Neural progenitor cell (in vitro differentiated cells): ENCODE results near the gene LEMD2. TPM values are rescaled to one million over a fixed set of nuclear protein-coding genes. Genes with fewer than 3 reads are reported as not detected.
A peak's percentile ranks its signal among the peaks of the same experiment; 100 is the strongest.

Experiments
- DNase-seq: peaks from one replicate; pipeline ENCODE4 v3.0.0-alpha.2; 2016; ENCODE audit warnings: low spot score
- H2AFZ ChIP-seq: fragments of 200-600 bp; sonication (generic); replicated peaks from 2 replicates; pipeline ENCODE4 v1.6.1; 2016; ENCODE audit warnings: antibody characterized with exemption
- H3F3A ChIP-seq: fragments of 200-600 bp; sonication (generic); 2 replicates; pipeline ENCODE4 v1.6.1; 2016; ENCODE audit warnings: antibody characterized with exemption, low read depth
- H3K27ac ChIP-seq: fragments of 200-600 bp; sonication (generic); 2 replicates; pipeline ENCODE4 v1.5.1; 2016; ENCODE audit warnings: mild to moderate bottlenecking
- H3K27me3 ChIP-seq: fragments of 200-600 bp; sonication (generic); 2 replicates; pipeline ENCODE4 v1.6.1; 2016; ENCODE audit warnings: mild to moderate bottlenecking, moderate library complexity
- H3K36me3 ChIP-seq: fragments of 200-600 bp; sonication (generic); 2 replicates; pipeline ENCODE4 v1.5.1; 2016
- H3K4me1 ChIP-seq: fragments of 200-600 bp; sonication (generic); 2 replicates; pipeline ENCODE4 v1.6.1; 2016; ENCODE audit warnings: mixed run types
- H3K4me2 ChIP-seq: fragments of 200-600 bp; sonication (generic); 2 replicates; pipeline ENCODE4 v1.6.1; 2016
- H3K4me3 ChIP-seq: fragments of 200-600 bp; sonication (generic); 2 replicates; pipeline ENCODE4 v1.5.1; 2016
- H3K79me2 ChIP-seq: fragments of 200-600 bp; sonication (generic); 2 replicates; pipeline ENCODE4 v1.6.1; 2016; ENCODE audit warnings: low read depth
- H3K9ac ChIP-seq: fragments of 200-600 bp; sonication (generic); 2 replicates; pipeline ENCODE4 v1.6.1; 2016
- H3K9me3 ChIP-seq: fragments of 200-600 bp; sonication (generic); 2 replicates; pipeline ENCODE4 v1.5.1; 2016; ENCODE audit warnings: low read depth
- H4K20me1 ChIP-seq: fragments of 200-600 bp; sonication (generic); 2 replicates; pipeline ENCODE4 v1.6.1; 2016; ENCODE audit warnings: low read depth
- H3K27ac Mint-ChIP-seq: 3 replicates; pipeline ENCODE4 v1.8.0; 2021; ENCODE audit warnings: mixed read lengths
- H3K27me3 Mint-ChIP-seq: 2 replicates; pipeline ENCODE4 v1.8.0; 2022; ENCODE audit warnings: low read depth, mild to moderate bottlenecking, inconsistent platforms, moderate library complexity, mixed read lengths; ENCODE audit not compliant: insufficient read depth
- H3K36me3 Mint-ChIP-seq: 3 replicates; pipeline ENCODE4 v1.8.0; 2021; ENCODE audit warnings: mixed read lengths
- H3K4me1 Mint-ChIP-seq: 3 replicates; pipeline ENCODE4 v1.8.0; 2021; ENCODE audit warnings: mixed read lengths
- H3K4me3 Mint-ChIP-seq: 3 replicates; pipeline ENCODE4 v1.8.0; 2021; ENCODE audit warnings: mild to moderate bottlenecking, moderate library complexity, mixed read lengths
- H3K9me3 Mint-ChIP-seq: 3 replicates; pipeline ENCODE4 v1.8.0; 2020; ENCODE audit warnings: mixed read lengths
- CTCF ChIP-seq: fragments of 200-600 bp; sonication (generic); IDR thresholded peaks from 2 replicates; pipeline ENCODE4 v1.5.1; 2017; ENCODE audit warnings: antibody characterized with exemption, mild to moderate bottlenecking
- EZH2 ChIP-seq: fragments of 200-600 bp; sonication (generic); IDR thresholded peaks from 2 replicates; pipeline ENCODE4 v1.6.1; 2017; ENCODE audit warnings: antibody characterized with exemption, mild to moderate bottlenecking, moderate library complexity
- EZH2phosphoT487 ChIP-seq: fragments of 200-600 bp; sonication (generic); IDR thresholded peaks from 2 replicates; pipeline ENCODE4 v1.6.1; 2017; ENCODE audit warnings: antibody characterized with exemption
- total RNA-seq: library from RNA; depleted of rRNA; stranded (reverse); fragments of >200 nt; gene quantifications from 2 replicates; pipeline ENCODE4 v1.2.3, GENCODE V29; 2015; ENCODE audit warnings: low replicate concordance

LEMD2 gene
- total RNA-seq, 1 donor from 2014 or later = 31.8 TPM

- H3K4me3 Mint-ChIP-seq = no peak overlapping the region
- Histone ChIP-seq H4K20me1 (no peaks in the 10 kb centered on the region), H3K27me3 (no peaks in the 10 kb centered on the region), H3K4me1 (peaks cover 36% of the 10 kb centered on the region), H3K27ac (no peak overlapping the region), H3K4me2 (no peak overlapping the region), H3F3A (peaks cover 26% of the 10 kb centered on the region), H3K9ac (no peak overlapping the region), H3K79me2 (no peaks in the 10 kb centered on the region), H2AFZ (no peak overlapping the region), H3K9me3 (no peaks in the 10 kb centered on the region), H3K36me3 (no peaks in the 10 kb centered on the region), H3K4me3 (no peak overlapping the region)
- H3K36me3 Mint-ChIP-seq = no peaks in the 10 kb centered on the region
- H3K27ac Mint-ChIP-seq = no peak overlapping the region
- H3K9me3 Mint-ChIP-seq = no peaks in the 10 kb centered on the region
- H3K27me3 Mint-ChIP-seq = peaks cover 4% of the 10 kb centered on the region
- H3K4me1 Mint-ChIP-seq = peaks cover 47% of the 10 kb centered on the region
- DNase-seq = no peak
- TF ChIP-seq EZH2 = no peak
- TF ChIP-seq EZH2phosphoT487 = no peak
Measured at GRCh38 chr6:33823806-33824205, 34.9 kb upstream of the LEMD2 start.

GRCh38 chr6:33822575-33823395, 33.9 kb upstream of the LEMD2 start:
- peak overlapping the region; percentile 59 for H3K4me3 Mint-ChIP-seq
- H3K27ac Mint-ChIP-seq = peak overlapping the region; percentile 57
- peaks cover 27% of the 10 kb centered on the region for H3K4me1 ChIP-seq
- peaks cover 17% of the 10 kb centered on the region for H3F3A ChIP-seq
- H3K9me3 ChIP-seq = no peaks in the 10 kb centered on the region
- H3K4me3 ChIP-seq = no peak overlapping the region
- peak overlapping the region; percentile 55 for H2AFZ ChIP-seq
- H3K4me1 Mint-ChIP-seq = peaks cover 37% of the 10 kb centered on the region
- TF ChIP-seq EZH2phosphoT487 (no peak), CTCF (peak; percentile 53), EZH2 (no peak)
- H3K27ac ChIP-seq = no peak overlapping the region
- no peak overlapping the region for H3K9ac ChIP-seq
- no peaks in the 10 kb centered on the region for H4K20me1 ChIP-seq
- DNase-seq = peak; percentile 82
- no peaks in the 10 kb centered on the region for H3K36me3 Mint-ChIP-seq
- peak overlapping the region; percentile 37 for H3K4me2 ChIP-seq
- no peaks in the 10 kb centered on the region for H3K27me3 ChIP-seq
- no peaks in the 10 kb centered on the region for H3K9me3 Mint-ChIP-seq
- no peaks in the 10 kb centered on the region for H3K36me3 ChIP-seq
- H3K79me2 ChIP-seq = no peaks in the 10 kb centered on the region
- H3K27me3 Mint-ChIP-seq = peaks cover 2% of the 10 kb centered on the region

- H3K27ac ChIP-seq = no peak overlapping the region
Measured at GRCh38 chr6:33820784-33821520, 32.0 kb upstream of the LEMD2 start.

More at GRCh38 chr6:33820784-33821520, 32.0 kb upstream of the LEMD2 start:
- Mint-ChIP-seq H3K4me3 (no peak overlapping the region), H3K27me3 (peaks cover 5% of the 10 kb centered on the region), H3K36me3 (no peaks in the 10 kb centered on the region), H3K4me1 (peaks cover 35% of the 10 kb centered on the region), H3K27ac (peak overlapping the region; percentile 29), H3K9me3 (no peaks in the 10 kb centered on the region)
- H3K79me2 ChIP-seq = no peaks in the 10 kb centered on the region
- peaks cover 20% of the 10 kb centered on the region for H3F3A ChIP-seq
- H3K4me3 ChIP-seq = no peak overlapping the region
- DNase-seq = no peak
- H4K20me1 ChIP-seq = no peaks in the 10 kb centered on the region
- no peak overlapping the region for H3K9ac ChIP-seq
- no peaks in the 10 kb centered on the region for H3K36me3 ChIP-seq
- peaks cover 27% of the 10 kb centered on the region for H3K4me1 ChIP-seq
- no peak for TF ChIP-seq EZH2phosphoT487
- peak; percentile 12 for TF ChIP-seq CTCF
- no peaks in the 10 kb centered on the region for H3K9me3 ChIP-seq
- H3K4me2 ChIP-seq = no peak overlapping the region
- H2AFZ ChIP-seq = no peak overlapping the region
- no peaks in the 10 kb centered on the region for H3K27me3 ChIP-seq
